Measurements from ENCODE around the gene SND1. TPM values are rescaled to one million over a fixed set of nuclear protein-coding genes. Genes with fewer than 3 reads are reported as not detected.

The SND1 gene
- total RNA-seq = 121 TPM
- polyA plus RNA-seq = 10 to 100 TPM; 84.4 to 87.0 (median 86.8) TPM

GRCh38 chr7:127651556-127652332 is at the start of gene SND1:
Gene SND1 (plus strand): TSS chr7:127652194. CDS start chr7:127652374, 180 bp downstream.
- Histone ChIP-seq H3K27ac (ENCODE audit: insufficient read depth, low read length, poor library complexity, severe bottlenecking) (peak within 1 kb of the TSS; percentile 91), H3K27me3 (ENCODE audit: control insufficient read depth, insufficient read depth, low read length) (no peaks in the 10 kb centered on the region), H3K4me3 (ENCODE audit: low read depth, low read length) (peak within 1 kb of the TSS; percentile 89), H3K9me3 (ENCODE audit: control insufficient read depth in 2 of 2, low read length in 2 of 2) (no peaks in the 10 kb centered on the region), H3K36me3 (ENCODE audit: control insufficient read depth, insufficient read depth, low read length) (no peaks in the 10 kb centered on the region), H3K4me1 (ENCODE audit: control insufficient read depth, insufficient read depth, low read length, poor library complexity, severe bottlenecking) (peaks cover 27% of the 10 kb centered on the region)
- ATAC-seq (ENCODE audit: low read depth in 2 of 2) (peak; percentile 96), DNase-seq (peak; percentile 99 to 100 (median 99))
- Mint-ChIP-seq H3K9me3 (no peaks in the 10 kb centered on the region), H3K27ac (peak within 1 kb of the TSS in 2 of 3 donors; percentile 99), H3K4me3 (no peak within 1 kb of the TSS), H3K4me1 (peaks cover 13 to 51% (median 29%) of the 10 kb centered on the region in 4 donors), H3K27me3 (no peaks in the 10 kb centered on the region), H3K36me3 (peaks cover 9% of the 10 kb centered on the region)

DNA sequence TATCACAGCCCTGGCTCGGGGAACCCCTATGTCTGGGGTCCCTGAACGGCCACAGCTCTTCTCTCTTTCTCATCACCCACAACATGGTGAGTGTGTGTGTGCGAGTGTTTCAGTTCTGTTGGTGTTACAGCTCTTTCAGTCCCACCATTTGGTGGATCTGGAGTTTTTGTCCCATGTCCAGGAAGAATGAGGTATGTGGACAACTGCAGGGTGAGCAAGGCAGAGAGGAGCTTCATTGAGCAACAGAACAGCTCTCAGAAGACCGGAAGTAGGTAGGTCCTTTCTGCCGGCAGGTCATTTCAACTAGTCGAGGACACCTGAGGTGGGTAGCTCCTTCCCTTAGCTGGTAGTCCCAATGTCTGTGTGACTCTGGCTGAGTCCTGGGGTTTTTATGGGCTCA is 43.5 kb upstream of the SND1 start:
- no peak overlapping the region for H3K4me3 Mint-ChIP-seq
- peaks cover 6% of the 10 kb centered on the region for H3K27me3 Mint-ChIP-seq
- no peaks in the 10 kb centered on the region for H3K27me3 ChIP-seq (ENCODE audit: control insufficient read depth, insufficient read depth, low read length)
- H3K9me3 Mint-ChIP-seq = peaks cover 0 to 1% (median 0%) of the 10 kb centered on the region in 7 donors
- ATAC-seq (ENCODE audit: low read depth in 2 of 2) = no peak
- no peaks in the 10 kb centered on the region for H3K36me3 Mint-ChIP-seq
- H3K27ac Mint-ChIP-seq = no peak overlapping the region
- H3K9me3 ChIP-seq (ENCODE audit: control insufficient read depth in 2 of 2, low read length in 2 of 2) = no peaks in the 10 kb centered on the region
- no peaks in the 10 kb centered on the region for H3K4me1 Mint-ChIP-seq
- H3K36me3 ChIP-seq (ENCODE audit: control insufficient read depth, insufficient read depth, low read length) = no peaks in the 10 kb centered on the region
- H3K27ac ChIP-seq (ENCODE audit: insufficient read depth, low read length, poor library complexity, severe bottlenecking) = no peak overlapping the region
- no peak overlapping the region for H3K4me3 ChIP-seq (ENCODE audit: low read depth, low read length)
- no peak for DNase-seq
- H3K4me1 ChIP-seq (ENCODE audit: control insufficient read depth, insufficient read depth, low read length, poor library complexity, severe bottlenecking) = no peaks in the 10 kb centered on the region

DNA sequence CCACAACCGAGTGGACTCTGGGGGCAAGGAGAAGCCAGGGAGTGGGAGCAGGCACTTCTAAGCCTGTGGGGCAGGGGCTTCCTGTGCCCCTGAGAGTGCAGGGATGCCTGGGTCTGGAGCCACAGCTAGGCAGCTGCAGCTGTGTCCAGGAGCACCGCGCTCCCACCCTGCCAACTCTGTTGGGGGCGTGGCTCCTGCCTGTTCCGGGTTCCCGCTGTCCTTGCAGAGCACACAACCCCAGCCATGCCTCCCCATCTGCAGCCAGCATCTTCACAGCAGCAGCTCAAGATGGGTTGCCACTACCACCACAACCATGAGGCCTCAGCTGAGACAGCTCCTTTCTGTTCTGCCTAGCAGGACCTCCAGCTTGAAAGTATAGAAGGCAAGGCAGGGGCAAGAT is 42.7 kb upstream of the SND1 start:
- Mint-ChIP-seq H3K4me3 (no peak overlapping the region), H3K4me1 (no peaks in the 10 kb centered on the region), H3K27me3 (peaks cover 6% of the 10 kb centered on the region), H3K36me3 (no peaks in the 10 kb centered on the region), H3K9me3 (peaks cover 0 to 1% (median 0%) of the 10 kb centered on the region in 7 donors), H3K27ac (no peak overlapping the region)
- DNase-seq = no peak
- H3K4me3 ChIP-seq (ENCODE audit: low read depth, low read length) = no peak overlapping the region
- no peaks in the 10 kb centered on the region for H3K4me1 ChIP-seq (ENCODE audit: control insufficient read depth, insufficient read depth, low read length, poor library complexity, severe bottlenecking)
- no peak overlapping the region for H3K27ac ChIP-seq (ENCODE audit: insufficient read depth, low read length, poor library complexity, severe bottlenecking)
- ATAC-seq (ENCODE audit: low read depth in 2 of 2) = no peak
- no peaks in the 10 kb centered on the region for H3K36me3 ChIP-seq (ENCODE audit: control insufficient read depth, insufficient read depth, low read length)
- H3K27me3 ChIP-seq (ENCODE audit: control insufficient read depth, insufficient read depth, low read length) = no peaks in the 10 kb centered on the region
- H3K9me3 ChIP-seq (ENCODE audit: control insufficient read depth in 2 of 2, low read length in 2 of 2) = no peaks in the 10 kb centered on the region

GRCh38 chr7:127612263-127612662 is 39.7 kb upstream of the SND1 start:
- H3K4me3 ChIP-seq (ENCODE audit: low read depth, low read length) = no peak overlapping the region
- Mint-ChIP-seq H3K9me3 (peaks cover 0 to 1% (median 0%) of the 10 kb centered on the region in 7 donors), H3K27ac (no peak overlapping the region), H3K4me3 (no peak overlapping the region), H3K4me1 (no peaks in the 10 kb centered on the region), H3K27me3 (peaks cover 11% of the 10 kb centered on the region), H3K36me3 (no peaks in the 10 kb centered on the region)
- DNase-seq = no peak
- no peaks in the 10 kb centered on the region for H3K4me1 ChIP-seq (ENCODE audit: control insufficient read depth, insufficient read depth, low read length, poor library complexity, severe bottlenecking)
- ATAC-seq (ENCODE audit: low read depth in 2 of 2) = no peak
- peaks cover 4% of the 10 kb centered on the region for H3K27me3 ChIP-seq (ENCODE audit: control insufficient read depth, insufficient read depth, low read length)
- no peaks in the 10 kb centered on the region for H3K36me3 ChIP-seq (ENCODE audit: control insufficient read depth, insufficient read depth, low read length)
- no peaks in the 10 kb centered on the region for H3K9me3 ChIP-seq (ENCODE audit: control insufficient read depth in 2 of 2, low read length in 2 of 2)
- H3K27ac ChIP-seq (ENCODE audit: insufficient read depth, low read length, poor library complexity, severe bottlenecking) = no peak overlapping the region

DNA sequence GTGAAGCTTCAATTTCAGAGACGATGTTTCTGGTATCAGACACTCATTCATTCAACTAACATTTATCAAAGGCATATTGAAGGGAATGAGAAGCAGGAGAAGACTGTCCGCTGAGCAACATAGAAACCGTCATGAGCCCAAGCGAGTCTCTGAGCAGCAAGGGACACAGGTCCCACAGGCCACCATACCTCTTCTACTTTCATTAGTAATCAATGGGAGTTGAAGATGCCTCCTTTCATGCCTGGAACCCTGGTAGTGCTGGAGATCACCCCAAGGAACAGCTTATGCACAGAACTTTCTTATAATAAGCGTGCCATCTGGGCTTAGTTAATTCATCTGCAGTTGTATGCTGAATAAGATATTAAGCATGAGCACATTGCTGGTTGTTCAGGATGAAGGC is 35.3 kb upstream of the SND1 start:
- peaks cover 0 to 8% (median 0%) of the 10 kb centered on the region in 4 donors for H3K4me1 Mint-ChIP-seq
- DNase-seq = no peak
- Histone ChIP-seq H3K4me3 (ENCODE audit: low read depth, low read length) (no peak overlapping the region), H3K4me1 (ENCODE audit: control insufficient read depth, insufficient read depth, low read length, poor library complexity, severe bottlenecking) (no peaks in the 10 kb centered on the region), H3K9me3 (ENCODE audit: control insufficient read depth in 2 of 2, low read length in 2 of 2) (no peaks in the 10 kb centered on the region), H3K27me3 (ENCODE audit: control insufficient read depth, insufficient read depth, low read length) (peaks cover 14% of the 10 kb centered on the region), H3K27ac (ENCODE audit: insufficient read depth, low read length, poor library complexity, severe bottlenecking) (no peak overlapping the region), H3K36me3 (ENCODE audit: control insufficient read depth, insufficient read depth, low read length) (no peaks in the 10 kb centered on the region)
- peaks cover 24% of the 10 kb centered on the region for H3K27me3 Mint-ChIP-seq
- ATAC-seq (ENCODE audit: low read depth in 2 of 2) = no peak
- no peaks in the 10 kb centered on the region for H3K36me3 Mint-ChIP-seq
- no peak overlapping the region for H3K4me3 Mint-ChIP-seq
- no peak overlapping the region for H3K27ac Mint-ChIP-seq
- H3K9me3 Mint-ChIP-seq = peaks cover 0 to 2% (median 0%) of the 10 kb centered on the region in 7 donors

DNA sequence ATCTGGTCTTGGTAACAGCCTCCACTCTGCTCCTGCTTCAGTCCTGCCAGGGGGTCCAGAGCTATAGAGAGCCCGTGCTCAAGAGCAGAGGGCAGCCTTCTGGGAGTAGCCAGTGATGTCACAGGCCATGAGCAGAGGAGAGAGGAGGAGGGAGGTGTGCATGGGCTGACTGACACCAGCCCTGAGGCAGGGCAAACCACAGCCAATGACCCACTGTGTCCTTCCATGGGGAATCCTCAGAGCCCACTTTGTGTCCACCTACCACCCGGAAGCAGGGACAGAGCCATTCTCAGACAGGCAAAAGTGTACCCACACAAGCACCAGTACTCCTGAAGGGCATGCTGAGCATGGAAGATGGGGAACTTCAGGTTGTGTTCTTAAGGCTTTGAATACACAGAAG is 34.0 kb upstream of the SND1 start, which contains the start of gene PAX4:
Gene PAX4 (minus strand): TSS at position 101 of the 400 bp plus-strand sequence. CDS start 2,214 bp downstream, outside the sequence.
- no peaks in the 10 kb centered on the region for H3K9me3 ChIP-seq (ENCODE audit: control insufficient read depth in 2 of 2, low read length in 2 of 2)
- no peak within 1 kb of the TSS for H3K4me3 ChIP-seq (ENCODE audit: low read depth, low read length)
- peaks cover 14% of the 10 kb centered on the region for H3K27me3 ChIP-seq (ENCODE audit: control insufficient read depth, insufficient read depth, low read length)
- no peak within 1 kb of the TSS for H3K4me3 Mint-ChIP-seq
- ATAC-seq (ENCODE audit: low read depth in 2 of 2) (no peak), DNase-seq (no peak)
- peaks cover 0 to 2% (median 0%) of the 10 kb centered on the region in 7 donors for H3K9me3 Mint-ChIP-seq
- peaks cover 28% of the 10 kb centered on the region for H3K27me3 Mint-ChIP-seq
- H3K27ac Mint-ChIP-seq = no peak within 1 kb of the TSS
- peaks cover 0 to 8% (median 0%) of the 10 kb centered on the region in 4 donors for H3K4me1 Mint-ChIP-seq
- H3K4me1 ChIP-seq (ENCODE audit: control insufficient read depth, insufficient read depth, low read length, poor library complexity, severe bottlenecking) = no peaks in the 10 kb centered on the region
- H3K27ac ChIP-seq (ENCODE audit: insufficient read depth, low read length, poor library complexity, severe bottlenecking) = no peak within 1 kb of the TSS
- H3K36me3 Mint-ChIP-seq = no peaks in the 10 kb centered on the region
- H3K36me3 ChIP-seq (ENCODE audit: control insufficient read depth, insufficient read depth, low read length) = no peaks in the 10 kb centered on the region

- H3K27ac ChIP-seq (ENCODE audit: insufficient read depth, low read length, poor library complexity, severe bottlenecking) = no peak overlapping the region
- H3K36me3 ChIP-seq (ENCODE audit: control insufficient read depth, insufficient read depth, low read length) = no peaks in the 10 kb centered on the region
- Mint-ChIP-seq H3K4me1 (peaks cover 0 to 8% (median 0%) of the 10 kb centered on the region in 4 donors), H3K4me3 (no peak overlapping the region), H3K27ac (no peak overlapping the region), H3K27me3 (peaks cover 30% of the 10 kb centered on the region), H3K9me3 (peaks cover 0 to 2% (median 0%) of the 10 kb centered on the region in 7 donors), H3K36me3 (no peaks in the 10 kb centered on the region)
- no peak overlapping the region for H3K4me3 ChIP-seq (ENCODE audit: low read depth, low read length)
- no peaks in the 10 kb centered on the region for H3K9me3 ChIP-seq (ENCODE audit: control insufficient read depth in 2 of 2, low read length in 2 of 2)
- H3K27me3 ChIP-seq (ENCODE audit: control insufficient read depth, insufficient read depth, low read length) = peaks cover 14% of the 10 kb centered on the region
- DNase-seq (no peak), ATAC-seq (ENCODE audit: low read depth in 2 of 2) (no peak)
- no peaks in the 10 kb centered on the region for H3K4me1 ChIP-seq (ENCODE audit: control insufficient read depth, insufficient read depth, low read length, poor library complexity, severe bottlenecking)
Observed at GRCh38 chr7:127618775-127619174, 33.2 kb upstream of the SND1 start.
